ENCODE data around the gene YIPF6.
"Not testable (repeated sequence)": the region's sequence is repeated elsewhere in the genome, so short reads cannot be mapped to it uniquely, and the experiment has no call there.

The YIPF6 gene

GRCh38 chrX:68508799-68509198 is 9.9 kb downstream of the YIPF6 start:
- DNase-seq, result no peak

GRCh38 chrX:68511255-68511654 is 12.4 kb downstream of the YIPF6 start:
- no peak for DNase-seq

GRCh38 chrX:68524680-68525079 is 25.8 kb downstream of the YIPF6 start:
- DNase-seq, result not testable (repeated sequence)

- no peak for DNase-seq
Observed at GRCh38 chrX:68532831-68533533, 34.1 kb downstream of the YIPF6 start.

- no peak for DNase-seq
Observed at GRCh38 chrX:68533656-68534055, 34.8 kb downstream of the YIPF6 start.

- DNase-seq, result no peak
Observed at GRCh38 chrX:68534691-68535090, 35.8 kb downstream of the YIPF6 start.

- no peak for DNase-seq
Observed at GRCh38 chrX:68536429-68536828, 37.6 kb downstream of the YIPF6 start.

GRCh38 chrX:68536884-68537283 is 38.0 kb downstream of the YIPF6 start:
- DNase-seq, result no peak

- no peak for DNase-seq
Observed at GRCh38 chrX:68550193-68550592, 51.3 kb downstream of the YIPF6 start.

GRCh38 chrX:68556036-68556435 is 57.2 kb downstream of the YIPF6 start:
- DNase-seq, result no peak

- DNase-seq, result not testable (repeated sequence)
Observed at GRCh38 chrX:68557126-68557525, 58.3 kb downstream of the YIPF6 start.

- DNase-seq, result not testable (repeated sequence)
Observed at GRCh38 chrX:68559905-68560304, 61.1 kb downstream of the YIPF6 start.

GRCh38 chrX:68568136-68568535 is 69.3 kb downstream of the YIPF6 start:
- DNase-seq, result no peak

- no peak for DNase-seq
Observed at GRCh38 chrX:68570598-68570997, 71.7 kb downstream of the YIPF6 start.

- DNase-seq, result no peak
Observed at GRCh38 chrX:68571292-68571609, 72.4 kb downstream of the YIPF6 start.

- peak; percentile 7 for DNase-seq
Observed at GRCh38 chrX:68571610-68572311, 72.9 kb downstream of the YIPF6 start.

- DNase-seq, result no peak
Observed at GRCh38 chrX:68574240-68574639, 75.4 kb downstream of the YIPF6 start.

- DNase-seq, result no peak
Observed at GRCh38 chrX:68579810-68580209, 81.0 kb downstream of the YIPF6 start.

- DNase-seq, result no peak
Observed at GRCh38 chrX:68584221-68584620, 85.4 kb downstream of the YIPF6 start.
